ENCODE measurements around the gene ZRANB3.

Gene ZRANB3

DNA sequence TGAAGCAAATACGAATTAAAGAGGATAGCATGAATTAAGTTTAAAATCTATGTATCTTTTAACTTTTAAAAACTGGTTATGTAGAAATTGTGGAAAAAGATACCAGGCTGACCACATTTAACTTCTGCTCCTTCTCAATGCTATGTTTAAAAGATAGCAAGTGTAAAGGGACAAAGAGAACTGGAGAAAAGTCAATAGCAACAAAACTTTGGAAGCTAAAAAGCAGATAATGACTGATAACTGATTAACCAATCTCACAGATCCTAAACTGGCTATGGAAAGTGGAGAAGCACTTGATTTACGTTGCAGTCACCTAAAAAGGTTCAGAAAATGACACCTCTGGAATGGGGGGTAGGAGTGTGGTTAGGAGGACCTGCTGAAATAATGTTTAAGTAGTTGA lies 254.5 kb downstream of the ZRANB3 start:
- in situ Hi-C loops (cut with HindIII; ENCODE audit: low pct_ligation_motif_present, low pct_unique_long_range_greater_than_20kb, low sequenced_read_pairs): no loop called here
- no peak for DNase-seq

DNA sequence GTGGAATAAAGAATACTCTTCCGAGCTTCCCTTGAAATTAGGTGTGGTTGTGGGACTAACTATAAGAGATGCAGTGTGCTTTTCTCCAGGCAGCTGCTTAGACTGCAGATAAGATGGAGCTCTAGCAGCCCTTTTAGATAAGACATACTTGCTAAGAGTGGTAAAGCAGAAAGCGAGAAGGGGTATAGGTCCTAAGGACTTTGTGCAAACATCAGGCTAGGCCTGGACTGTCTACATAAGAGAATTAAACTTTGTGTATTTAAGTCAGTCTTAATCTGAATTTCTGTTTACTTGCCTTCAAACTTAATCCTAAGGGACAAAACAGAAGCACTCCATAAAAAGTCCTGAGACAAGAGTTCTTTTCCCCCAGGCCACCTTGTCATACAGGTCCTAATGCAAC lies 260.0 kb downstream of the ZRANB3 start:
- in situ Hi-C loops (cut with HindIII; ENCODE audit: low pct_ligation_motif_present, low pct_unique_long_range_greater_than_20kb, low sequenced_read_pairs): no loop called here
- no peak for DNase-seq

DNA sequence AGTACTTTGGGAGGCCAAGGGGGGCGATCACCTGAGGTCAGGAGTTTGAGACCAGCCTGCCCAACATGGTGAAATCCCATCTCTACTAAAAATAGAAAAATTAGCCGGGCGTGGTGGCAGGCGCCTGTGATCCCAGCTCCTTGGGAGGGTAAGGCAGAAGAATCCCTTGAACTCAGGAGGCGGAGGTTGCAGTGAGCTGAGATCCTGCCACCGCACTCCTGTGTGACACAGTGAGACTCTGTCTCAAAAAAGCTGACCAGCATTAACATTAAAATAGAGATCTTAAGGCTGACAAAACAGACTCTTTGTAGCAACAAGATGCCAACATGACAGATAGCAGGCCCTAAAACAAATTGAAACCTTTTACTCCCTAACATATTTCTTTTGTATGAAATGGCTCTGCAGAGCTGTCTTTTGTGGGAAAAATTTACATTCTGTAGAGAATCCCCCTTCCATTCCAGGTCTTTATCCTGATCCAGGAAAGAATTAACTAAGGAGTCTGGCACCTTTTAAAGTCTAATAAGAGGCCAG lies 265.0 kb downstream of the ZRANB3 start:
- no peak for DNase-seq
- in situ Hi-C loops (cut with HindIII; ENCODE audit: low pct_ligation_motif_present, low pct_unique_long_range_greater_than_20kb, low sequenced_read_pairs): no loop called here

DNA sequence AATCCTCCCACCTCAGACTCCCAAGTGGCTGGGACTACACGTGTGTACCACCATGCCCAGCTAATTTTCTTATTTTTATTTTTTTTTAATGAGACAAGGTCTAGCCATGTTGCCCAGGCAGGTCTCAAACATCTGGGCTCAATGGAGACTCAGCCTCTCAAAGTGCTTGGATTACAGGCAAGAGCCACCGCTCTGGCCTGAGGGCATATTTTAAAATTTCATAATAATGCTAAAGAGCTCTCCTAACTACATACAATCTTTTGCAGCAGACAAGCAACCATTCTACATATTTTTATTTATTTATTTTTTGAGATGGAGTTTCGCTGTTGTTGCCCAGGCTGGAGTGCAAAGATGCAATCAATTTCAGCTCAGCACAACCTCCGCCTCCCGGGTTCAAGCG lies 271.9 kb downstream of the ZRANB3 start:
- DNase-seq: no peak
- in situ Hi-C loops (cut with HindIII; ENCODE audit: low pct_ligation_motif_present, low pct_unique_long_range_greater_than_20kb, low sequenced_read_pairs): no loop called here

DNA sequence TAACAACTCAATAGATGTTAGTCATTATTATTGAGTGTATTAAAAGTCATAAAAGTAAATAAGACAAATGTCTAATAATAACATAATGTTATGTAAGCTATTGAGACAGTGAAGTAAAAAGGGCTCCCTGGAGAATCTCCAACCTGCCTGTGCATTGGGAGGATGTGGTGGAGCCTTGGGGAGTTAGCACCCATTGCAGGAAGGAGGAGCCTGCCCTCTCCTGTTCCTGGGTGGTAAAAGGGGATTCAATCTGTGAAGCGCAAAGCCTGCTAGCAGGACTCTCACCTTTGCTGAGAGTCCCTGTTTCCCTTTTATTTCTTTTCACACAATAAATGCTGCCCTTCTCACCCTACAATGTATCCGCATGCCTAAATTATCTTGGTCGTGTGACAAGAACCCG lies 272.8 kb downstream of the ZRANB3 start:
- DNase-seq: no peak
- in situ Hi-C loops (cut with HindIII; ENCODE audit: low pct_ligation_motif_present, low pct_unique_long_range_greater_than_20kb, low sequenced_read_pairs): no loop called here

DNA sequence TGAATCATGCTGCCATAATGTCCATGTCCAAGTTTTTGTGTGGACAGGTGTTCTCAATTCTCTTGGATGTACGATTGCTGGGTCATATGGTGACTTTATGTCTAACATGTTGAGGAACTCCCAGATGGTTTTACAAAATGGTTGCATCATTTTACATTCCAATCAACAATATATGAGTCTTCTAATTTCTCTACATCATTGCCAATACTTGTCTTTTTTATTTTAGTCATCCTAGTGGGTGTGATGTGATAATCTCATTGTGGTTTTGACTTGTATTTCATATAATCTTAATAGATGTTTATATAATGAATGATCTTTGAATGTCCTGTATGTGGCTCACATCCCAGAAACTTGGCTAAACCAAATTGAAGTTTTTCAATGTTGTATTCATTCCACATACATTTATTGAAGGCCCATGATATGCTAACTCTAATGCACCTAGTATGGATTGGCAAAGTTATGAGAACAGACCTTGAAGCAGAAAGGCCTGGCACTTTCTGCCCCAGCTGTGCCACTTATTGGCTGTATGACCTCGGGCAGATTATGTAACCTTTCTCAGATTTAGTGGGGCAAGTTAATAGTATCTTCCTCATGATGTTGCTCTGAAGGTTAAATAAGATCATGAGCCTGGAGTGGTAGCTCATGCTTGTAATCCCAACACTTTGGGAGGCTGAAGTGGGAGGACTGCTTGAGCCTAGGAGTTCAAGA lies 273.5 kb downstream of the ZRANB3 start:
- in situ Hi-C loops (cut with HindIII; ENCODE audit: low pct_ligation_motif_present, low pct_unique_long_range_greater_than_20kb, low sequenced_read_pairs): no loop called here
- DNase-seq: no peak

DNA sequence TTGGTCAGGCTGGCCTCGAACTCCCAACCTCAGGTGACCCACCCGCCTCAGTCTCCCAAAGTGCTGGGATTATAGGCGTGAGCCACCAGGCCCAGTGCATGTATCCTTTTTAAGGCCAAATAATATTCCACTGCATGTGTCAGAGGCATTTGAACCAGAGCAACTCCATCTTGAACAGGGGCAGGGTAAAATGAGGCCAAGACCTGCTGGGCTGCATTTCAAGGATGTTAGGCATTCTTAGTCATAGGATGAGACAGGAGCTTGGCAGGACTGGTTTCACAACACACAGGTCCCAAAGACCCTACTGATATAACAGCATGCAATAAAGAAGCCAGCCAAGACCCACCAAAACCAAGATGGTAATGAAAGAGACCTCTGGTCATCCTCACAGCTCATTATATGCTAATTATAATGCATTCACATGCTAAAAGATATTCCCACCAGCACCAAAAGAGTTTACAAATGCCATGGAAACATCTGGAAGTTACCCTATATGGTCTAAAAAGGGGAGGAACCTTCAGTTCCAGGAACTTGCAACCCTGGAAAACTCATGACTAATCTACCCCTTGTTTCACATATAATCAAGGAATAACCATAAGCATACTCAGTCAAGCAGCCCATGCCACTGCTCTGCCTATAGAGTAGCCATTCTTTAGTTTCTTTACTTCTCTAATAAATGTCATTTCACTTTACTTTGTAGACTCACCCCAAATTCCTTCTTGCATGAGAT lies 274.3 kb downstream of the ZRANB3 start:
- no peak for DNase-seq
- in situ Hi-C loops (cut with HindIII; ENCODE audit: low pct_ligation_motif_present, low pct_unique_long_range_greater_than_20kb, low sequenced_read_pairs): no loop called here

DNA sequence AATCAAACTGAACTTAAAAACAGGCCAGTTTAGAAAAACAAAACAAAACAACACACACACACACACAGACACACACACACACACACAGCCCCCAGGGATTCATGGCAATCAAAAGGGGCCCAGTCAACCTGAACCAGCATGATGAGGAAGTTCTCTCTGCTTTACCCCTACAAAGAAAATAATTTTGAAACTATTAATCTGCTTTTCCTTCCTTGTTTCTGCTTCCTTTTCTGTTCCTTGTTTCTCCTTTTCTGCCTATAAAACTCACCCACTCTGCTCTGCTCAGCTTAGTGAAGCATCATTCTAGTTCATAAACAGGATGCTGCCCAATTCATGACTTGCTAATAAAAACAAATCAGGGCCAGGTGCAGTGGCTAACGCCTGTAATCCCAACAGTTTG lies 275.8 kb downstream of the ZRANB3 start:
- in situ Hi-C loops (cut with HindIII; ENCODE audit: low pct_ligation_motif_present, low pct_unique_long_range_greater_than_20kb, low sequenced_read_pairs): no loop called here
- no peak for DNase-seq

DNA sequence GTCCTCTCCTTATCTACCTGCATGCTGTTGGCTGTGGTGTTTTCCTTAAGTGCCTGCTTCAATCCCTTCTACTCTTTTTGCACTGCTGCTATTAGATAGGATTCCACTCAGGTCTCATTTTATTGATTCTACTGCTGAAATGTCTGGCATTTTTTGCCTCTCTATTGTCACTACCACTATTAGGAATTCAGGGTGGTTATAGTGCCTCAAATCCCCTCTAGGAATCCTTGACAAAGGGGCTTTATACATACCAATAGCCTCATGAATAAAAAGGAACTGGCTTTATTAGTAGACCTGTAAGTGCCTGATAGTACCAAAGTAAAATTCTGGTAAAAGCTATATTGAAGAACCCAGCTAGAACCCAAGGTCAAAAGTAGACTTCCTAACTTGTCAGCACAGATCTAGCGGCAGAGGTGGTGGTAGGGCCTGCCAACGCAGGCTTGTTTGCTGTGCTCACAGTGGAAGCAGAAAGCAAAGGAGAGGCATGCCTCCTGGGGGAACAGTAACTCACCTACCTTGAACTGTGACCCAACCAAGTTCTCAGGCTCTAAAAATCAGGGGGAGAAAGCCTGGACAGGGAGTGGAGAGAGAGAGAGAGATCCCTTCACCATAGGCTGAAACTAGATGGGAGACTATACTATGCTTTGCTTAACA lies 278.1 kb downstream of the ZRANB3 start:
- in situ Hi-C loops (cut with HindIII; ENCODE audit: low pct_ligation_motif_present, low pct_unique_long_range_greater_than_20kb, low sequenced_read_pairs): no loop called here
- no peak for DNase-seq

DNA sequence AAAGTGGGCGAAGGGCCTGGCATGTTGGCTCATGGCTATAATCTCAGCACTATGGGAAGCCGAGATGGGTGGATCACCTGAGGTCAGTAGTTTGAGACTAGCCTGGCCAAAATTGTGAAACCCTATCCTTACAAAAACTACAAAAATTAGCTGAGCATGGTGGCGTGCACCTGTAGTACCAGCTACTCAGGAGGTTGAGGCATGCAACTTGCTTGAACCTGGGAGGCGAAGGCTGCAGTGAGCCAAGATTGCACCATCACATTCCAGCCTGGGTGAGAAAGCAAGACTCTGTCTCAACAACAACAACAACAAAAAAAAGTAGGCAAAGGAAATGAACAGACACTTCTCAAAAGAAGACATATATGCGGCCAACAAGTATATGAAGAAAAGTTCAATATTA lies 282.4 kb downstream of the ZRANB3 start:
- DNase-seq: no peak
- in situ Hi-C loops (cut with HindIII; ENCODE audit: low pct_ligation_motif_present, low pct_unique_long_range_greater_than_20kb, low sequenced_read_pairs): no loop called here

DNA sequence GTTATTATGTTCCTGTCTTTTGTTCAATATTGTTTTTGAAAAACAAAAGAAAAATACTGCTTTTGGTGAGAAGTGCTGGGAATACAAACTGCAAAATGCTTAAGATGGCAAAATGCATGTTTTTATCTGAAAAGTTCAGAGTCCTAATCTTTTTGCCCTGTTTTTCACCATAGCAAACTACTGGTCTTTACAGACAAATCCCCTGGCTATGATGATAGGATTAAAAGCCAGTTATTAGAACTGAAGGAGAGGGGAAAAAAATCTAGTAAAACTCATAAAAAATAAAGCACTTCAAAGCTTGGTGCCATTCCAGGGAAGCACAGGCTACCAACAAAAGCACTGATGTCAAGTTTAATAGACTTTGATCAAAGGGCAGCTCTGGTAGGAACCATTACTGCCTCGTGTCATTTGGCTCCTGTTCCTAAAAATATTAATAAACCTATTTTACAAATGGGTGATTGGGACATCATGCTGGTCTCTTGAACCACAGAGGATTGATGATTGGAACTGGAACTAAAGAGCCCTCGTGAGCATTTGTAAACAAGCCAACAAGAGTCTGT lies 284.2 kb downstream of the ZRANB3 start:
- in situ Hi-C loops (cut with HindIII; ENCODE audit: low pct_ligation_motif_present, low pct_unique_long_range_greater_than_20kb, low sequenced_read_pairs): no loop called here
- DNase-seq: no peak

DNA sequence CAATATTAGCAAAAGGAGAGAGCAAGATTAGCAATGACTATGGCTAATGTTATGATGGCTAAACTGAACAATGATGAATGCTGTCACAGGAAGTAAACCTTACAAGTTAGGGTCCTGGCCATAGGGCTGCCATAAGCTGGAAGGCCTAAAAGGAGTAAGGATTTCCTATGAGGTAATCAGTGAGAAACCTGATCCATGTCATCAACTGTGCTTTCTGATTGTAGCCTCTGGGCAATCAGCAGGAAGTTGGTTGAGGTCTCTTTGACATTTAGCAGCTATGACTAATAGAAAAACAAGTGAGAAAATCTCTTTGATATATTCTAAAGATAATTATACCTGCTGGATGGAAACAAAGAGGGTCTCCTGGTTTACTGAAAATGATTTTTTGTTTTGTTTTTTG lies 285.9 kb downstream of the ZRANB3 start:
- in situ Hi-C loops (cut with HindIII; ENCODE audit: low pct_ligation_motif_present, low pct_unique_long_range_greater_than_20kb, low sequenced_read_pairs): no loop called here

DNA sequence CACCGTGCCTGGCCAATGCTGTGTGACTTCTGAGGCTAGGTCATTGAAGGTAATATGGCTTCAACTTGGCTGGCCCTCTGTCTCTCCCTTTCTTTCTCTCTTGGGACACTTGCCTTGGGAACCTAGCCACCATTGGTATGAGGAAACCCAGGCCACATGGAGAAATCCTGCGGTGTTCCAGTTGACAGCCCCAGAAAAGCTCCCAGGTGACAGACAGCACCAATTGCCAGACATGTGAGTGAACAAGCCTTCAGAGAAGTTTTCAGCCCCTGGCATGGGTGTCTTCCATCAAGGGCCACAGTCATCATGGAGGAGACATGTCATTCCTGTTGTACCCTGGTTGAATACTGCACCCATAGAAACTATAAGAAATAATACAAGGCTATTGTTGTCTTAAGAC lies 292.4 kb downstream of the ZRANB3 start:
- in situ Hi-C loops (cut with HindIII; ENCODE audit: low pct_ligation_motif_present, low pct_unique_long_range_greater_than_20kb, low sequenced_read_pairs): no loop called here
- no peak for DNase-seq

More for the DNA sequence above, 285.9 kb downstream of the ZRANB3 start:
- DNase-seq: no peak

DNA sequence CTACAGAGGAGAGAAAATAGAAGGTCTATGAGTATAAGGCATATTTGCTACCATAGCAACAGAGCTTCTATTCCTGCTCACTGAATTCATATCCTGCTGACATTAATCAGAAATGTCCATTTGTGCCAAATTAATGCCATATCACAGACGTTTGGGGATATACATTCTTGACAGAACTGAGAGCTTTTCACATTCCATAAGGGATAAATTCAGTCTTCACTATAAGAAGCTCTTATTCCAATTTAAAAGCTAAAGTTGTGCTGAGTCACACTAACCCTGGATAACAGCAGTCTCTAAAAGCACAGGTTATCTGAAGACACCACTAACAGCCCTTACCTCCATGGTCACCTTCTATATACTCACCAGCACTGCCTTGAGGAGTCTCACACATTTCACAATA lies 300.9 kb downstream of the ZRANB3 start:
- in situ Hi-C loops (cut with HindIII; ENCODE audit: low pct_ligation_motif_present, low pct_unique_long_range_greater_than_20kb, low sequenced_read_pairs): no loop called here
- DNase-seq: no peak

DNA sequence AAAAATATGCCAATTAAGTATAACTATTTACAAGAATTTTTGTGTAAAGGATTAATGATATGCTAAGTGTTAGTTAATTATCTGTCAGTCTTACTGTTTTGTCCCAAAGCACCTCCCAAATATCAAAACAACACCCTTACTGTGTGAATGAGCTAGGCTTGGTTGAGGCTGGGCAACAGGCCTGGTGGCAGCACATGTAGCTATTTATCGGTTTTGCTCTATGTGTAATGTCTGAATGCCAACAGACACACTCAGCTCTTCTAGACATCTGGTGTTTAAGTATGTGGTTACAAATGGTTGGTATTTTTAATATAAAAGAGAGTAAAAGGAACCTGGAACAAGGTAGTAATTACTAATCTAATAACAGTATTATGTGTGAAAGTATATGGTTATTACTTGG lies 303.6 kb downstream of the ZRANB3 start:
- in situ Hi-C loops (cut with HindIII; ENCODE audit: low pct_ligation_motif_present, low pct_unique_long_range_greater_than_20kb, low sequenced_read_pairs): no loop called here
- DNase-seq: no peak

DNA sequence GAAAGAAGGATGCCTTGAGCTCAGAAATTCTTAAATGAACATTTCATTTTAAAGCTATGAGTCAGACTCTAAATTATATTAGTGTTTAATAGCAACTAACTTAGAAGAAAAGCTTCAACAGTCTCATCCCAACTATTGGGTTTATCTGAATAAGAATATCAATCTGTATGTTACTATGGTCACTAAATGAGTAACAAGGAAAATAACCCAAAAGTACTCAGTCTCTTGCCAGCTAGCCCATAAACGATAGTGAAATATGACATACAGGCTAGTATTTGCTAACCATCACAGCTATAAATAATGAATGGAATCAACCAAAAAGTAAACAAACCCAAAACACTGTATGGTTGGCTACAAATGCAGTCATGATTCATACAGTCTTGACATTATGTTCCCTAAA lies 304.1 kb downstream of the ZRANB3 start:
- in situ Hi-C loops (cut with HindIII; ENCODE audit: low pct_ligation_motif_present, low pct_unique_long_range_greater_than_20kb, low sequenced_read_pairs): no loop called here
- DNase-seq: no peak

DNA sequence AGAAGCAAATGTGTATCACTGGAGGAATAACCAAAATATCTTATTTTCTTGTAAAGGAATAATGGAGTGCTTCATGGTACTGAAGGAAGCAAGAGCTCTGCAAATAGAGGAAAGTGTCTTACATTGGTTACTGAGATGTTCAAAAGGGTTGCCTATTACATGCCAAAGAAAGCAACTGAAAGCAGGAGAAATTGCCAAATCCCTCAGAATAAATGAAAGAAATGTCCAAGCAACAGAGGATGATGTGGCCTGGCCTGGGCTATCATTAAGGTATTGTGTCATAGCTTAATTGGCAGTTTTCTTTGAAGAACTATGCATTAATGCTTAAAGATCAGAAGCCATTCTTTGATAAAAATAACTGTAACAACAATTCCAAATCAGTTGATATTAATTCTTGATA lies 305.2 kb downstream of the ZRANB3 start:
- no peak for DNase-seq
- in situ Hi-C loops (cut with HindIII; ENCODE audit: low pct_ligation_motif_present, low pct_unique_long_range_greater_than_20kb, low sequenced_read_pairs): no loop called here

DNA sequence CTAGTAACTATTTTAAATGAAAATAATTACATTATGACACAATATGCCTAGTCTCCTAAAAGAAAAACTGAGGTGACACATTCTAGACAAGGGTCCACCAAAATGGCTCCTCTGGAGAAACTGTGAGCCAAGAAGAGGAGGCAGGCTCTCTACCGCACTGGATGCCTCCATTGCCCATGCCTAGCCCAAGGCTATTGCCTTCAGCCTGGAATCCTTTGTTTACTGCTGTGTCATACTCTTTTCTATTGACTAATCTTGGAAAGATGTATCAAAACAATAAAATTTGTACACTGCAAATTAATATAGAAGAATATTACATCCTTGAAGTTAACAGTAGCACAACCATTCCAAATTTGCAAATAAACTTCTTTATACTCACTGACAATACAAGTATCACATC lies 311.8 kb downstream of the ZRANB3 start:
- no peak for DNase-seq
- in situ Hi-C loops (cut with HindIII; ENCODE audit: low pct_ligation_motif_present, low pct_unique_long_range_greater_than_20kb, low sequenced_read_pairs): no loop called here

DNA sequence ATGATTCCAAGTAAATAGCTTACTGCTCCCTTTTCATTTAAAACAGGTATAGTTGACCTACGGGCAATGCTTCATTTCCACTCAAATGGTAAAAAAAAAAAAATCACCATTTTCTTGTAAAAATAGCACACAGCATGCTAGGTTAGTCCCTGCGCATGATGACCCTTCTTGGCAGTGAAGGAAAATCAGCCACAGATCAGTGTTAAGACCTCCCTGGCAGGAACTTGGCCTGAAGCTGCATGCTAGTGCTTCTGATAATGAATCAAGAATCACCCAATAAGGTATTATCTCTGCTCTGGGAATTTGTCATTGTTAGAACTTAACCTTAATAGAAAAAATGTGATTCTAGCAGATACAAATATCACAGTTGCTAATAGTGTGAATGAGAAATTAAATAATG lies 312.6 kb downstream of the ZRANB3 start:
- no peak for DNase-seq
- in situ Hi-C loops (cut with HindIII; ENCODE audit: low pct_ligation_motif_present, low pct_unique_long_range_greater_than_20kb, low sequenced_read_pairs): no loop called here

Data from ACHN (cell line).